ENCODE data around the gene LDLRAD2.

LDLRAD2 gene

GRCh38 chr1:21873174-21873573 is 61.1 kb downstream of the LDLRAD2 start:
- DNase-seq (ENCODE audit: extremely low spot score, insufficient read length, low read depth) (no peak), FAIRE-seq (no peak)

GRCh38 chr1:21873761-21874160 is 61.7 kb downstream of the LDLRAD2 start:
- no peak for FAIRE-seq
- DNase-seq (ENCODE audit: extremely low spot score, insufficient read length, low read depth), result no peak

GRCh38 chr1:21874328-21874727 is 62.3 kb downstream of the LDLRAD2 start:
- no peak for DNase-seq (ENCODE audit: extremely low spot score, insufficient read length, low read depth)
- FAIRE-seq, result no peak
